Activated T-helper 2 cell treated with anti-CD3 and anti-CD28 coated beads, Interferon-gamma antibody, Interleukin-2, Interleukin-4, amounts not matched to agents 10 μg/mL and 5 μg/mL and 100 μg/mL, durations not matched to agents 14 hours and 24 hours and 36 hours (primary cell): ENCODE measurements around the gene NXT1. TPM values are rescaled to one million over a fixed set of nuclear protein-coding genes. Genes with fewer than 3 reads are reported as not detected.

Experiments
- DNase-seq: peaks from one replicate; pipeline ENCODE4 v3.0.0; 2021; ENCODE audit warnings: low spot score
- H3K27ac Mint-ChIP-seq: one replicate; pipeline ENCODE4 v1.8.0; 2021; ENCODE audit warnings: mixed read lengths
- H3K27me3 Mint-ChIP-seq: one replicate; pipeline ENCODE4 v1.8.0; 2021; ENCODE audit warnings: low read depth, mixed read lengths
- H3K36me3 Mint-ChIP-seq: one replicate; pipeline ENCODE4 v1.8.0; 2021; ENCODE audit warnings: low read depth, mixed read lengths
- H3K4me1 Mint-ChIP-seq: one replicate; pipeline ENCODE4 v1.8.0; 2021; ENCODE audit warnings: low read depth, mixed read lengths
- H3K4me3 Mint-ChIP-seq: one replicate; pipeline ENCODE4 v1.8.0; 2021; ENCODE audit warnings: low read depth, mild to moderate bottlenecking, moderate library complexity, mixed read lengths
- H3K9me3 Mint-ChIP-seq: one replicate; pipeline ENCODE4 v1.8.0; 2021; ENCODE audit warnings: mixed read lengths
- intact Hi-C: fragments of 100-400 bp; cut with micrococcal nuclease; formaldehyde crosslinking; loops from one replicate; pipeline ENCODE4 v1.15.1; 2023
- total RNA-seq: library from RNA; stranded (reverse); gene quantifications from 2 replicates; pipeline ENCODE4 v1.2.3, GENCODE V29; 2022

Gene NXT1
- total RNA-seq, 1 donor from 2014 or later: 49.7 TPM

GRCh38 chr20:23313271-23313670 lies 37.3 kb upstream of the NXT1 start:
- no peak overlapping the region for H3K27ac Mint-ChIP-seq
- H3K4me1 Mint-ChIP-seq: no peaks in the 10 kb centered on the region
- DNase-seq: no peak
- H3K9me3 Mint-ChIP-seq: no peaks in the 10 kb centered on the region
- H3K27me3 Mint-ChIP-seq: no peaks in the 10 kb centered on the region
- intact Hi-C loops: no loop called here
- no peak overlapping the region for H3K4me3 Mint-ChIP-seq
- no peaks in the 10 kb centered on the region for H3K36me3 Mint-ChIP-seq

- Mint-ChIP-seq H3K27ac (no peak overlapping the region), H3K9me3 (no peaks in the 10 kb centered on the region), H3K4me3 (no peak overlapping the region), H3K4me1 (no peaks in the 10 kb centered on the region), H3K36me3 (no peaks in the 10 kb centered on the region), H3K27me3 (no peaks in the 10 kb centered on the region)
- DNase-seq: no peak
- intact Hi-C loops: no loop called here
Measured at GRCh38 chr20:23314699-23315098, 35.9 kb upstream of the NXT1 start.

- H3K27ac Mint-ChIP-seq: no peak overlapping the region
- DNase-seq: no peak
- H3K27me3 Mint-ChIP-seq: no peaks in the 10 kb centered on the region
- no peaks in the 10 kb centered on the region for H3K36me3 Mint-ChIP-seq
- no peaks in the 10 kb centered on the region for H3K9me3 Mint-ChIP-seq
- no peak overlapping the region for H3K4me3 Mint-ChIP-seq
- H3K4me1 Mint-ChIP-seq: no peaks in the 10 kb centered on the region
- intact Hi-C loops: no loop called here
Measured at GRCh38 chr20:23315099-23315498, 35.5 kb upstream of the NXT1 start.

- intact Hi-C loops: no loop called here
- no peak overlapping the region for H3K4me3 Mint-ChIP-seq
- no peaks in the 10 kb centered on the region for H3K36me3 Mint-ChIP-seq
- H3K27me3 Mint-ChIP-seq: no peaks in the 10 kb centered on the region
- no peak for DNase-seq
- H3K9me3 Mint-ChIP-seq: no peaks in the 10 kb centered on the region
- no peaks in the 10 kb centered on the region for H3K4me1 Mint-ChIP-seq
- H3K27ac Mint-ChIP-seq: no peak overlapping the region
Measured at GRCh38 chr20:23316626-23317025, 34.0 kb upstream of the NXT1 start.

- no peaks in the 10 kb centered on the region for H3K4me1 Mint-ChIP-seq
- no peak overlapping the region for H3K27ac Mint-ChIP-seq
- DNase-seq: no peak
- no peaks in the 10 kb centered on the region for H3K27me3 Mint-ChIP-seq
- no peak overlapping the region for H3K4me3 Mint-ChIP-seq
- no peaks in the 10 kb centered on the region for H3K36me3 Mint-ChIP-seq
- intact Hi-C loops: no loop called here
- H3K9me3 Mint-ChIP-seq: no peaks in the 10 kb centered on the region
Measured at GRCh38 chr20:23317081-23317480, 33.5 kb upstream of the NXT1 start.

GRCh38 chr20:23318347-23318746 lies 32.2 kb upstream of the NXT1 start:
- H3K27ac Mint-ChIP-seq: no peak overlapping the region
- no peaks in the 10 kb centered on the region for H3K27me3 Mint-ChIP-seq
- H3K9me3 Mint-ChIP-seq: no peaks in the 10 kb centered on the region
- DNase-seq: no peak
- H3K4me3 Mint-ChIP-seq: no peak overlapping the region
- no peaks in the 10 kb centered on the region for H3K36me3 Mint-ChIP-seq
- intact Hi-C loops: no loop called here
- H3K4me1 Mint-ChIP-seq: no peaks in the 10 kb centered on the region

GRCh38 chr20:23320317-23320716 lies 30.3 kb upstream of the NXT1 start:
- no peaks in the 10 kb centered on the region for H3K9me3 Mint-ChIP-seq
- no peaks in the 10 kb centered on the region for H3K27me3 Mint-ChIP-seq
- H3K36me3 Mint-ChIP-seq: no peaks in the 10 kb centered on the region
- no peak overlapping the region for H3K4me3 Mint-ChIP-seq
- intact Hi-C loops: no loop called here
- no peaks in the 10 kb centered on the region for H3K4me1 Mint-ChIP-seq
- no peak overlapping the region for H3K27ac Mint-ChIP-seq
- DNase-seq: no peak

GRCh38 chr20:23325107-23325506 lies 25.5 kb upstream of the NXT1 start:
- no peaks in the 10 kb centered on the region for H3K36me3 Mint-ChIP-seq
- no peak overlapping the region for H3K27ac Mint-ChIP-seq
- no peak overlapping the region for H3K4me3 Mint-ChIP-seq
- H3K9me3 Mint-ChIP-seq: no peaks in the 10 kb centered on the region
- no peaks in the 10 kb centered on the region for H3K4me1 Mint-ChIP-seq
- H3K27me3 Mint-ChIP-seq: no peaks in the 10 kb centered on the region
- no peak for DNase-seq
- intact Hi-C loops: no loop called here

- Mint-ChIP-seq H3K4me1 (no peaks in the 10 kb centered on the region), H3K4me3 (no peak overlapping the region), H3K27me3 (no peaks in the 10 kb centered on the region), H3K27ac (no peak overlapping the region), H3K9me3 (no peaks in the 10 kb centered on the region), H3K36me3 (no peaks in the 10 kb centered on the region)
- no peak for DNase-seq
- intact Hi-C loops: no loop called here
Measured at GRCh38 chr20:23326774-23327173, 23.8 kb upstream of the NXT1 start.

GRCh38 chr20:23327617-23328333 lies 22.8 kb upstream of the NXT1 start:
- no peak for DNase-seq
- no peaks in the 10 kb centered on the region for H3K4me1 Mint-ChIP-seq
- H3K4me3 Mint-ChIP-seq: no peak overlapping the region
- no peaks in the 10 kb centered on the region for H3K27me3 Mint-ChIP-seq
- intact Hi-C loops: no loop called here
- no peaks in the 10 kb centered on the region for H3K36me3 Mint-ChIP-seq
- H3K9me3 Mint-ChIP-seq: no peaks in the 10 kb centered on the region
- no peak overlapping the region for H3K27ac Mint-ChIP-seq

GRCh38 chr20:23331450-23332350 lies 18.9 kb upstream of the NXT1 start:
- Mint-ChIP-seq H3K27ac (no peak overlapping the region), H3K36me3 (no peaks in the 10 kb centered on the region), H3K4me1 (peaks cover 11% of the 10 kb centered on the region), H3K4me3 (no peak overlapping the region), H3K27me3 (no peaks in the 10 kb centered on the region), H3K9me3 (no peaks in the 10 kb centered on the region)
- intact Hi-C loops: no loop called here
- no peak for DNase-seq

GRCh38 chr20:23332467-23332866 lies 18.1 kb upstream of the NXT1 start:
- DNase-seq: no peak
- intact Hi-C loops: no loop called here
- Mint-ChIP-seq H3K4me3 (no peak overlapping the region), H3K36me3 (no peaks in the 10 kb centered on the region), H3K4me1 (peaks cover 12% of the 10 kb centered on the region), H3K27me3 (no peaks in the 10 kb centered on the region), H3K9me3 (no peaks in the 10 kb centered on the region), H3K27ac (no peak overlapping the region)

- H3K4me1 Mint-ChIP-seq: peaks cover 12% of the 10 kb centered on the region
- no peaks in the 10 kb centered on the region for H3K36me3 Mint-ChIP-seq
- H3K27ac Mint-ChIP-seq: no peak overlapping the region
- no peaks in the 10 kb centered on the region for H3K27me3 Mint-ChIP-seq
- H3K4me3 Mint-ChIP-seq: no peak overlapping the region
- H3K9me3 Mint-ChIP-seq: no peaks in the 10 kb centered on the region
- no peak for DNase-seq
- intact Hi-C loops: no loop called here
Measured at GRCh38 chr20:23334111-23334510, 16.5 kb upstream of the NXT1 start.
